Suppressor macrophage (primary cell): ENCODE measurements around the gene RBM12.
A peak's percentile ranks its signal among the peaks of the same experiment; 100 is the strongest.
"Not testable (repeated sequence)": the region's sequence is repeated elsewhere in the genome, so short reads cannot be mapped to it uniquely, and the experiment has no call there.

Experiments
- DNase-seq, 4 experiments: peaks; one replicate each; pipeline ENCODE4 v3.0.0-alpha.2; 2020 to 2022
- total RNA-seq, 17 experiments: gene quantifications; one replicate each; lab custom pipeline; 2026; ENCODE audit warnings: mixed read lengths in 6 of 17, inconsistent platforms in 3 of 17; lab: John Stamatoyannopoulos, UW

RBM12 gene
- 44.2 to 91.6 (median 64.6) reads per million in 17 experiments for total RNA-seq

GRCh38 chr20:35664466-35665206 lies at the start of gene RBM12, which contains the start of gene CPNE1:
TSS of gene RBM12 (minus strand) at chr20:35664900. CDS start at chr20:35655322, 9,578 bp downstream.
TSS of gene CPNE1 (minus strand) at chr20:35664900. CDS start at chr20:35632923, 31,977 bp downstream.
- DNase-seq, result peak; percentile 95 to 97 (median 96)

- no peak for DNase-seq
These were observed 49.4 kb upstream of the RBM12 start for GRCh38 chr20:35714127-35714526.

GRCh38 chr20:35713120-35713519 lies 48.4 kb upstream of the RBM12 start:
- not testable (repeated sequence) for DNase-seq

- DNase-seq, result no peak
These were observed 47.0 kb upstream of the RBM12 start for GRCh38 chr20:35711588-35712209.

- DNase-seq, result no peak
These were observed 46.3 kb upstream of the RBM12 start for GRCh38 chr20:35710884-35711587.

- DNase-seq, result no peak
These were observed 45.3 kb upstream of the RBM12 start for GRCh38 chr20:35710039-35710438.

- DNase-seq, result no peak
These were observed 44.6 kb upstream of the RBM12 start for GRCh38 chr20:35709259-35709658.

- no peak for DNase-seq
These were observed 43.8 kb upstream of the RBM12 start for GRCh38 chr20:35708502-35708901.

GRCh38 chr20:35706591-35707529 lies 42.2 kb upstream of the RBM12 start:
- not testable (repeated sequence) for DNase-seq

GRCh38 chr20:35705894-35706293 lies 41.2 kb upstream of the RBM12 start:
- DNase-seq, result not testable (repeated sequence)

GRCh38 chr20:35704514-35705261 lies 40.0 kb upstream of the RBM12 start:
- no peak for DNase-seq

- DNase-seq, result no peak
These were observed 38.4 kb upstream of the RBM12 start for GRCh38 chr20:35702824-35703695.

- DNase-seq, result no peak
These were observed 37.5 kb upstream of the RBM12 start for GRCh38 chr20:35702051-35702823.

- DNase-seq, result no peak
These were observed 36.0 kb upstream of the RBM12 start for GRCh38 chr20:35700625-35701148.

GRCh38 chr20:35699957-35700624 lies 35.4 kb upstream of the RBM12 start:
- no peak for DNase-seq

- DNase-seq, result peak; percentile 88 to 94 (median 90)
These were observed 34.6 kb upstream of the RBM12 start, which contains the start of the genes NFS1 and ROMO1 for GRCh38 chr20:35699127-35699956. TSS of gene NFS1 (minus strand) at chr20:35699352. CDS start at chr20:35699288, 64 bp downstream. TSS of gene ROMO1 (plus strand) at chr20:35699405. CDS start at chr20:35699633, 228 bp downstream.
